Chondrocyte (in vitro differentiated cells): ENCODE measurements around the gene GNG12. TPM values are rescaled to one million over a fixed set of nuclear protein-coding genes. Genes with fewer than 3 reads are reported as not detected.
A peak's percentile ranks its signal among the peaks of the same experiment; 100 is the strongest.

Experiments used
- DNase-seq: peaks from one replicate; pipeline ENCODE4 v3.0.0; 2021; ENCODE audit warnings: mixed read lengths, low spot score
- H3K27ac Mint-ChIP-seq: one replicate; pipeline ENCODE4 v1.8.0; 2021; ENCODE audit warnings: mild to moderate bottlenecking, moderate library complexity, mixed read lengths; ENCODE audit not compliant: unreplicated experiment
- H3K27me3 Mint-ChIP-seq: 2 replicates; pipeline ENCODE4 v1.8.0; 2021; ENCODE audit warnings: low read depth, mixed read lengths
- H3K36me3 Mint-ChIP-seq: 2 replicates; pipeline ENCODE4 v1.8.0; 2021; ENCODE audit warnings: low read depth, mixed read lengths
- H3K4me1 Mint-ChIP-seq: 2 replicates; pipeline ENCODE4 v1.8.0; 2021; ENCODE audit warnings: low read depth, mild to moderate bottlenecking, mixed read lengths
- H3K4me3 Mint-ChIP-seq: one replicate; pipeline ENCODE4 v1.8.0; 2021; ENCODE audit warnings: mild to moderate bottlenecking, moderate library complexity, mixed read lengths; ENCODE audit not compliant: unreplicated experiment
- H3K9me3 Mint-ChIP-seq: 2 replicates; pipeline ENCODE4 v1.8.0; 2021; ENCODE audit warnings: low read depth, mixed read lengths
- CTCF ChIP-seq: fragments of 200-600 bp; sonication (generic); IDR thresholded peaks from 2 replicates; pipeline ENCODE4 v1.5.0; 2021; ENCODE audit warnings: antibody characterized with exemption, mild to moderate bottlenecking, moderate library complexity
- total RNA-seq: library from RNA; stranded (reverse); gene quantifications from 3 replicates; pipeline ENCODE4 v1.2.1, GENCODE V29; 2021

Gene GNG12
- total RNA-seq, 1 donor from 2014 or later = 91.5 TPM

DNA sequence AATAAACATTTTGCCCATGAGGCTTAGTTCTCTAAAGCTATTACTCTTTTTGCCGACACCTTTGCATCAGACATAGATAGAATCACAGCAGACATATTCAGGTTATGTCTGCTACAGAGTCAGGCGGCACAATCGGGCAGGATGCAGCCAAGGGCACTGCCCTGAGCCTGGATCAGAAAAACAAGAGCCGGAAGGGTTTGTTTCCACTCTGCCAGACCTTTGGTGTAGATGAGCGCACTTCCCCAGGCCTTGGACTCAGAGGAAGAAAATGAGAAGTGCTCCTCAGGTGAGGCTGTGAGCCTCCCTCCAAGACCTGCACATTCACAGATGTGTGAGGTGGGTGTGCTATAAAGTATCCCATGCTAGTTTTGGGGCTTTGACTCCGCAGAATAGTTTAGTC is 43.7 kb downstream of the GNG12 start:
- no peak overlapping the region for H3K4me3 Mint-ChIP-seq

GRCh38 chr1:67788904-67789303 is 44.4 kb downstream of the GNG12 start:
- H3K36me3 Mint-ChIP-seq = no peaks in the 10 kb centered on the region
- no peak overlapping the region for H3K27ac Mint-ChIP-seq
- no peak overlapping the region for H3K4me3 Mint-ChIP-seq
- DNase-seq = no peak
- H3K4me1 Mint-ChIP-seq = peaks cover 61% of the 10 kb centered on the region
- TF ChIP-seq CTCF = no peak
- no peaks in the 10 kb centered on the region for H3K9me3 Mint-ChIP-seq
- no peaks in the 10 kb centered on the region for H3K27me3 Mint-ChIP-seq

More for the DNA sequence above, 43.7 kb downstream of the GNG12 start:
- Mint-ChIP-seq H3K9me3 (no peaks in the 10 kb centered on the region), H3K27me3 (no peaks in the 10 kb centered on the region), H3K4me1 (peaks cover 68% of the 10 kb centered on the region), H3K36me3 (no peaks in the 10 kb centered on the region), H3K27ac (no peak overlapping the region)
- DNase-seq = no peak
- no peak for TF ChIP-seq CTCF

- no peak for TF ChIP-seq CTCF
- no peaks in the 10 kb centered on the region for H3K27me3 Mint-ChIP-seq
- H3K9me3 Mint-ChIP-seq = no peaks in the 10 kb centered on the region
- no peak overlapping the region for H3K27ac Mint-ChIP-seq
- H3K4me1 Mint-ChIP-seq = peaks cover 55% of the 10 kb centered on the region
- no peaks in the 10 kb centered on the region for H3K36me3 Mint-ChIP-seq
- DNase-seq = no peak
- no peak overlapping the region for H3K4me3 Mint-ChIP-seq
These were observed 45.0 kb downstream of the GNG12 start for GRCh38 chr1:67788238-67788790.

DNA sequence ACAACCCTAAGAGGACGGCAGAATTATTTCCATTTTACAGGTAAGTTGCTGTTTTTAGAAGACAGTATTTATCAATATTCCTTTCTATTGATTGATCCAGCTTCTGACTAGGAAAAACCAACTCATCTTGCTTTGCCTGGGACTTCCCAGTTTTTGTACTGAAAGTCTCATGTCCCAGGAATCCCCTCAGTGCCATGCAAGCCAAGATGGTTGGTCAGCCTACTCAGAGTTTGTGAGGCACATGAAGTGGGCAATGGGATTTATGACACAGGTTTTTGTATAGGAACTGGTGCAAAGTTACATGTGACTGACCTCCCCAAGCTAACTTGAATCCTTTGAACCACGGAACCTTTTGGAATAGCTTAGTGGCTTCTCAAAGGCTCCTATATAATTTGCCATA is 45.5 kb downstream of the GNG12 start:
- H3K4me3 Mint-ChIP-seq = no peak overlapping the region
- peaks cover 50% of the 10 kb centered on the region for H3K4me1 Mint-ChIP-seq
- H3K27ac Mint-ChIP-seq = no peak overlapping the region
- no peak for TF ChIP-seq CTCF
- H3K9me3 Mint-ChIP-seq = no peaks in the 10 kb centered on the region
- no peaks in the 10 kb centered on the region for H3K27me3 Mint-ChIP-seq
- no peak for DNase-seq
- H3K36me3 Mint-ChIP-seq = no peaks in the 10 kb centered on the region

- no peak for DNase-seq
These were observed 47.2 kb downstream of the GNG12 start for GRCh38 chr1:67785847-67786753.

More at GRCh38 chr1:67785847-67786753, 47.2 kb downstream of the GNG12 start:
- Mint-ChIP-seq H3K9me3 (no peaks in the 10 kb centered on the region), H3K27me3 (no peaks in the 10 kb centered on the region), H3K36me3 (no peaks in the 10 kb centered on the region), H3K4me1 (peaks cover 33% of the 10 kb centered on the region), H3K27ac (peak overlapping the region; percentile 49), H3K4me3 (no peak overlapping the region)
- no peak for TF ChIP-seq CTCF
